Activated CD8-positive, alpha-beta memory T cell treated with anti-CD3 and anti-CD28 coated beads for 48 hours (primary cell): ENCODE measurements around the gene C16orf96.
"Not testable (repeated sequence)": the region's sequence is repeated elsewhere in the genome, so short reads cannot be mapped to it uniquely, and the experiment has no call there.

Source experiments
- DNase-seq, 3 experiments: peaks; one replicate each; pipeline ENCODE4 v3.0.0-alpha.2; 2020; ENCODE audit warnings: low read depth in 2 of 3, low spot score in 2 of 3

Gene C16orf96

GRCh38 chr16:4564661-4565267 is 8.6 kb downstream of the C16orf96 start:
- no peak for DNase-seq

- no peak for DNase-seq
Observed at GRCh38 chr16:4566144-4566543, 10.0 kb downstream of the C16orf96 start.

- DNase-seq, result no peak
Observed at GRCh38 chr16:4570086-4570485, 13.9 kb downstream of the C16orf96 start.

GRCh38 chr16:4570688-4571321 is 14.7 kb downstream of the C16orf96 start:
- no peak for DNase-seq

GRCh38 chr16:4572715-4573114 is 16.6 kb downstream of the C16orf96 start:
- no peak for DNase-seq

- DNase-seq, result not testable (repeated sequence)
Observed at GRCh38 chr16:4573926-4574325, 17.8 kb downstream of the C16orf96 start.

GRCh38 chr16:4574919-4575705 is 19.0 kb downstream of the C16orf96 start:
- no peak for DNase-seq

- DNase-seq, result no peak
Observed at GRCh38 chr16:4576008-4576407, 19.9 kb downstream of the C16orf96 start.

- DNase-seq, result no peak
Observed at GRCh38 chr16:4578961-4579530, 22.9 kb downstream of the C16orf96 start.

GRCh38 chr16:4580250-4580649 is 24.1 kb downstream of the C16orf96 start:
- no peak for DNase-seq

GRCh38 chr16:4583906-4584305 is 27.8 kb downstream of the C16orf96 start:
- no peak for DNase-seq

GRCh38 chr16:4586291-4586690 is 30.2 kb downstream of the C16orf96 start:
- DNase-seq, result no peak

- no peak for DNase-seq
Observed at GRCh38 chr16:4588386-4588785, 32.2 kb downstream of the C16orf96 start.

GRCh38 chr16:4588961-4589360 is 32.8 kb downstream of the C16orf96 start:
- DNase-seq, result no peak

- no peak for DNase-seq
Observed at GRCh38 chr16:4591191-4591590, 35.1 kb downstream of the C16orf96 start.

GRCh38 chr16:4591706-4592470 is 35.7 kb downstream of the C16orf96 start:
- no peak for DNase-seq

- DNase-seq, result no peak
Observed at GRCh38 chr16:4593086-4593485, 36.9 kb downstream of the C16orf96 start.

GRCh38 chr16:4594433-4595410 is 38.6 kb downstream of the C16orf96 start:
- DNase-seq, result no peak

GRCh38 chr16:4597174-4597573 is 41.0 kb downstream of the C16orf96 start:
- DNase-seq, result no peak

GRCh38 chr16:4599037-4599436 is 42.9 kb downstream of the C16orf96 start:
- no peak for DNase-seq
